Left kidney (tissue), 2 donors: ENCODE results near the gene CENPX. TPM values are rescaled to one million over a fixed set of nuclear protein-coding genes. Genes with fewer than 3 reads are reported as not detected.

Experiments
- DNase-seq: peaks from one replicate; pipeline ENCODE4 v3.0.0-alpha.2; 2013
- polyA plus RNA-seq: library from polyadenylated mRNA; unstranded; fragments of 120-200 nt; gene quantifications from one replicate; pipeline ENCODE4 v1.2.1, GENCODE V29; 2013; ENCODE audit not compliant: insufficient read length

The CENPX gene
- polyA plus RNA-seq, 1 donor, result 34.4 TPM

- no peak for DNase-seq
Observed at GRCh38 chr17:82056729-82057621, 34.3 kb upstream of the CENPX start.

DNA sequence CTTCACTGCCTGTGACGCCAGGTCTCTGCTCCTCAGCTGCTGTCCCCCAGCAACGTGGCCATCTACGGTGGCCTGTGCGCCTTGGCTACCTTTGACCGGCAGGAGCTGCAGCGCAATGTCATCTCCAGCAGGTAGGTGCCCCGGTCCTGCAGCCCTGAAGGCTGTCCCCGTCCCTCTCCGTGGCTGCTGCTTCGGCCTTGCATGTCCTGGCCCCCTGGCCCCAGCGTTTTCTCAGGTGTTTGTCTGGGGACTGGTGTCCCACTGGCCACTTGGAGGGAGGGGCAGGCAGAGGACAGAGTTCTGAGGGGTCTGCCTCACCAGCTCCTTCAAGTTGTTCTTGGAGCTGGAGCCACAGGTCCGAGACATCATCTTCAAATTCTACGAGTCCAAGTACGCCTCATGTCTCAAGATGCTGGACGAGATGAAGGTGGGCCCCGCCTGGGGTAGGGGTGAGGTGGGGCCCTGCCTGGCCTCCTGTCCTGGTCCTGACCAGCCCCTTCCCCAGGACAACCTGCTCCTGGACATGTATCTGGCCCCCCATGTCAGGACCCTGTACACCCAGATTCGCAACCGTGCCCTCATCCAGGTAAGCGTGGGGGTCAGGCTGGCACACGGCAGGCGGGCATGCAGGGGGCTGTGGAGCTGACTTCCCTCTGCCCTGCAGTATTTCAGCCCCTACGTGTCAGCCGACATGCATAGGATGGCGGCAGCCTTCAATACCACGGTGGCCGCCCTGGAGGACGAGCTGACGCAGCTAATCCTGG, 33.5 kb upstream of the CENPX start:
- DNase-seq, result no peak

DNA sequence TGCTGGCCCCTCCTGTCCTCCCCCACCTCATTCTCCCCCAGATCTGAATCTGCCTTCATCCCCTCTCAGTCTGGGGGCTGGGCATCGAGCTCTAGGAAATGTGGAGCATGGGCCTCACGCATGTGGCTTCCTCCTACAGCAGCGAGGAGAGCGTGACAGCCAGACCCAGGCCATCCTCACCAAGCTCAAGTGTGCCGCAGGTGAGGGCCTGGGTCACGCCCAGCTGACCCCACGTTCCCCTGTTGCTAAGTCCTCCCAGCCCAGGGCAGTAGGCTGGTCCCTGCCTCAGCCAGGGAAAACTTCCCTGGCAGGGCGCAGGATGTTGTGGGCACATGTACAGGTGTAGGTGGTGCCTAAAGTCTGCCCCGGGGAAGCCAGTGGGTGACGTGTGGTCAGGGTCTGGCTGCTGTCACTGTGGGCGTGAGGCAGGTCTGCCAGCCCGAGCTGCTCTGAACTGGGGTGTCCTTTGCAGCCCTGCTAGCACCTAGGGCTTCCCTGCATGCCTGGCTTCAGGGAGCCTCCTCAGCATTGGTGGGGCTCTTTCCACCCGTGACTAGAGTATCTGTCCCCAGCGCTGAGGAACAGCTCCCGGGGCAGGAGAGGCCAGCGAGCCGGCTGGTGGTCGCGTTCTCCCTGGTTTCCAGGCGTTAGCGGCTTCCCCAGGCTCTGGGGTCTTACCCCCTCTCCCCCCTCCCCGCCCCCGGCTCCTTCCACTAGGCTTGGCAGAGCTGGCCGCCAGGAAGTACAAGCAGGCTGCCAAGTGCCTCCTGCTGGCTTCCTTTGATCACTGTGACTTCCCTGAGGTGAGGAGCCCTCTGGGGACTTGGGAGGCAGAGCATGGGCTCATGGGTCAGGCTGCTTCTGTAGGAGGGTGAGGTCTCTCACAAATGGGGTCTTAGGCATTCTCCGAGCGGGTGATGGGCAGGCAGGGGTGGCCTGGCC, 32.6 kb upstream of the CENPX start:
- DNase-seq, result no peak

- no peak for DNase-seq
Observed at GRCh38 chr17:82054351-82055022, 31.8 kb upstream of the CENPX start.

GRCh38 chr17:82053556-82054263, 31.0 kb upstream of the CENPX start:
- no peak for DNase-seq

GRCh38 chr17:82053130-82053529, 30.5 kb upstream of the CENPX start:
- no peak for DNase-seq

GRCh38 chr17:82052638-82053059, 30.0 kb upstream of the CENPX start:
- no peak for DNase-seq

DNA sequence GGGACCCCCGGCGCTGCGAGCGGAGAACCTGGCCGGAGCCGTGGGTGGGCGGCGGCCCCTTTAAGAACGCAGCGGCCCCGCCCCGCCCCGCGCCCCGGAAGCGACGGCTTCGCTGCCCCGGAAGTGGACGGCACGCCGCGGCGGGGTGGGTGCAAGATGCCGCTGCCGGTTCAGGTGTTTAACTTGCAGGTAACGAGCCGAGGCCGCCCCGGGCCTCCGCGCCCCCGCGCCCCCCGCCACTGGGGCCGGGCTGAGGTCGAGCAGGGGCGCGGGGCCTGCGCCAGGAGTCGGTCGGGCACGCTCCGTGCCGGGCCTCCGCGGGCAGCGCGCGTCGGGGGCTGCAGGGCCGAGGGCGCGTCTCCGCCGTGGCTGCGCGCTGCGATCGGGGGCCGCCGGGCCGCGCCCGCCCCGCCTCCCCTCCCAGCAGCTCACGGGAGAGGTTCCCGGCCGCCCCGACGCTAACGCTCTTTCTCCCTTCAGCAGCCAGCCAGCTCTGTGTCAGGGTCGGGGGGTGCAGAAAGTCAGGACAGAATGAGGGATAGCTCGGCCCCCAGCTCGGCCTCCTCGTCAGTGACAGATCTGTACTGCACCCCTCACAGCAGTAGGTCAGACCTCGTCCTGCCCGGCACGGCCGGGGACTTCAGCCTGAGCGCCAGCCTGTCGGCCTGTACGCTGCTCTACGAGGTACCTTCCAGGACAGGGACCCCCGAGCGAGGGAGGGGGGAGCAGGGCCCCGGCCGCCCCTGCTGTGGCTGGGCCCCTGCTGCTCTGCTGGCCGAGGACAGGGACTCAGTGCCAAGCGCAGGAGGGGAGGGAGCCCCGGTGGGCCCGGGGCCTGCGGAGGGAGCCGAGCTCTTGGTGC, 29.3 kb upstream of the CENPX start, which contains the start of the genes GPS1 and RFNG:
GPS1 (plus strand) TSS at position 123 of the 862 bp plus-strand sequence; CDS start at position 157, 34 bp downstream.
RFNG (minus strand) TSS at position 36 of the 862 bp plus-strand sequence. CDS start 45 bp downstream, outside the sequence.
- DNase-seq, result no peak

GRCh38 chr17:82050761-82051641, 28.3 kb upstream of the CENPX start:
- no peak for DNase-seq

- DNase-seq, result no peak
Observed at GRCh38 chr17:82050152-82050760, 27.6 kb upstream of the CENPX start.

DNA sequence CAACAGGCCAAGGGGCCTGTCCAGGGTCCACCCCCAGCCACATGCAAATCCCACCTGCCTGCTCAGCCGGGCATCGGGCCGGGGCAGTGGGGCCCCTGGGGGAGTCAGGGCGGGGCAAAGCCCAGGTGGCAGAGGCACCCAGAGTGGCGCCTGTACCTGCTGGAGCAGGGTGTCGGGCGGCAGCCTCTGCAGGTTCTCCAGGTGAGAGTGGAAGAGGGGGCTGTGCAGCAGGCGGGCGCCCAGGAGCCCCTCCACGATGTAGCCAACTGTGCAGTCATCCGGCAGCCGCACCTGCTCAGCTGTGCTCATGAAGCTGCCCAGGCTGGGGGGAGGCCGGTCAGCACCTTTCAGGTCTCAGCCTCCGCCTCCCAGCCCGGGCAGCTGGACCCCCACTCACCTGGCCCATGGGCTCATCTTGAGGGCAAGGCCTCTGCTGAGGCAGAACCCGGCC, 26.9 kb upstream of the CENPX start:
- DNase-seq, result no peak

DNA sequence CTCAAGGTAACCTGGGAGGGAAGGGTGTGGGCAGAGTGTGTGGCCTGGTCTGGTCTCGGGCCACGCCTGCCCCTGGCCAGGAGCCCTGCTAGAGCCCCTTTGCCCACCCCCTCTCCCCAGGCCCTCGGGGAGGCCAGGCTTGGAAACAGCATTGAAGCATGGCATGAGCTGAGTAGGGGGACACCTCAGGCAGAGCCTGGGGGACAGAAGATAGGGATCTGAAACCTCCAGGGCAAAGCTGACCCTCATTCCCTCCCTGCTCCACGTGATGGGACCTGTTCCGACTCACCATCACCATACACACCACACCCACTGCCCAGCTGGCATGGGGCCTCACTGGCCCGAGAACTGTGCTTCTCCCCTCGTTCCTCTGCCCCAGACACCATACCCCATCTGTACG, 26.4 kb upstream of the CENPX start:
- DNase-seq, result no peak

DNA sequence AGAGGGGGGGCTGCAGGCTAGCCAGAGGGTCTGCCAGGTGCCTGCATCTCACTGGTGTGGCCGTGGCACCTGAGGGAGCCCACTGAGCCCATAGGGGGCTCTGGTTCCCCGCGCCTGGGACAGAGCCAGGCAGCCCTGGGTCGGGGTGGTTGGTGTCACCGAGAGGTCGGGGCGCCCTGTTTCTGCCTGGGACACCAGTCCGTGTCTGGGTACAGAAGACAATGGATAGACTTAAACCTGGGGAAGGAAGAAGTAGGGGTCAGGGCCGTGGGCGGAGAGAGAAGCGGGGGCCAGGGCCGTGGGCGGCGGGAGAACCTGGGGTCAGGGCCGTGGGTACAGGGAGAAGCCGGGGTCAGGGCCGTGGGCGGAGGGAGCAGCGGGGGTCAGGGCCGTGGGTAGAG, 25.9 kb upstream of the CENPX start:
- DNase-seq, result no peak

DNA sequence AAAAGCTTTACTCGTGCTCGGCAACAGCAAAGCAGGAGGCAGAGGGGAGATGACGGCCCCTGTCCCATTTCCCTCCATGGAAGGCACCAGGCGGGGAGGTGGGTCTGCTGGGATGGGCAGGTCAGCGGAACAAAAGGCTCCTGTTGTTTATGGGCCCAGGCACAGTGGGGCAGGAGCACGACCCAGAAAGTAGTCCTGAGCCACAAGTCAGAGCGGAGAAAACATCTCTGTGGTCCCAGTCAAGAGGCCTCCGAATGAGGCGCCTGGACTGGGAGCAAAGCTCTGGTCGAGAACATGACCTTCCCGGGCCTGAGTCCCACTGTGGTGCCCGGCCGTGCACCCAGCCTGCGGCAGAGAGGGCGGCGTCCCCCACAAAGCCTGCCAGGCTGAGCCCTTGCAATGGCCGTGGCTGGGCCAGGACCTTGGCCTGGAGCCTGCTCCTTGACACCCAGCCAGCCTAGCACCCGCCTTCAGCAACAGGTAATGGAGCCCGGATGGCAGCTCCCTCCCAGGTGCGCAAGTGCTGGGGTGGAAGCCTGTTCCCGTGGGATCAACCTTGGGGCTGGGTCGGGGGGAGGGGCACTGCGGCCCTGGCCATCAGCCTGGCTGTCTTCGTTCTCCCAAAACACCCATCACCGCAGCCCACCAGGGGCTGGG, 25.4 kb upstream of the CENPX start:
- DNase-seq, result no peak

DNA sequence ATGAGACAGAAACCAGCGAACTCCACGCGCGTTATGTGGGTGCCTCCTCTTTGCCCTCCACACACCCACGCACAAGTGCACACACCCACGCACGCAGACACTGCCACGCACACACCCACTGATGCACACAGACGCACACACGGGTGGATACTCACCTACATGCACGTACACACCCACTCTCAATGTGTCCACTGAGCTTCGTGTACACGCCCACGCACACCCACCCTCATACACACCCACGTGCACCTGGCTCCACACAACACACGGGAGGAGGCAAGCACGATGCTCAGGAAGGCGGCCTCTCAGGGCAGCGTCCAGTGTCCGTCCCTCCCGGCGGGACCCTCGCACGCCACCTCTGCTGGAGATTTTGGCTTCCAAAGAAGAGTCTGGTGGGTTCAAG, 24.7 kb upstream of the CENPX start:
- DNase-seq, result no peak

- no peak for DNase-seq
Observed at GRCh38 chr17:82046903-82047302, 24.2 kb upstream of the CENPX start.

- no peak for DNase-seq
Observed at GRCh38 chr17:82045936-82046484, 23.3 kb upstream of the CENPX start.
